Osteoblast (primary cell): ENCODE results near the gene AHDC1. TPM values are rescaled to one million over a fixed set of nuclear protein-coding genes. Genes with fewer than 3 reads are reported as not detected.
"Not testable (repeated sequence)": the region's sequence is repeated elsewhere in the genome, so short reads cannot be mapped to it uniquely, and the experiment has no call there.

Experiments
- DNase-seq: peaks from one replicate; pipeline ENCODE4 v3.0.0; 2011; ENCODE audit warnings: low spot score, mixed read lengths; ENCODE audit not compliant: insufficient read length; ENCODE audit errors: missing footprints
- H2AFZ ChIP-seq: 2 replicates; pipeline ENCODE4 v1.6.0; 2011; ENCODE audit warnings: mild to moderate bottlenecking, low read length
- H3K27ac ChIP-seq: 2 replicates; pipeline ENCODE4 v1.5.1; 2011; ENCODE audit warnings: mild to moderate bottlenecking, low read depth, low read length, moderate library complexity
- H3K27me3 ChIP-seq: 2 replicates; pipeline ENCODE4 v1.6.0; 2012; ENCODE audit warnings: mild to moderate bottlenecking, control low read depth, inconsistent platforms, low read length, moderate library complexity; ENCODE audit not compliant: insufficient read depth
- H3K36me3 ChIP-seq: 2 replicates; pipeline ENCODE4 v1.5.1; 2011; ENCODE audit warnings: mild to moderate bottlenecking, low read length, control low read depth, moderate library complexity; ENCODE audit not compliant: insufficient read depth
- H3K4me1 ChIP-seq: 2 replicates; pipeline ENCODE4 v1.5.1; 2011; ENCODE audit warnings: mild to moderate bottlenecking, low read length, control low read depth, moderate library complexity; ENCODE audit not compliant: insufficient read depth
- H3K4me2 ChIP-seq: 2 replicates; pipeline ENCODE4 v1.6.0; 2011; ENCODE audit warnings: mild to moderate bottlenecking, low read length; ENCODE audit not compliant: insufficient read depth
- H3K4me3 ChIP-seq: fragments of 200-600 bp; sonication (generic); 3 replicates; pipeline ENCODE4 v1.5.1; 2012; ENCODE audit warnings: mild to moderate bottlenecking, low read length, inconsistent platforms; ENCODE audit not compliant: insufficient read depth
- H3K79me2 ChIP-seq: 2 replicates; pipeline ENCODE4 v1.6.0; 2012; ENCODE audit warnings: mild to moderate bottlenecking, low read length, control low read depth, inconsistent platforms; ENCODE audit not compliant: insufficient read depth
- H3K9me3 ChIP-seq: 2 replicates; pipeline ENCODE4 v1.5.1; 2011; ENCODE audit warnings: low read depth, low read length, control low read depth
- H4K20me1 ChIP-seq: 2 replicates; pipeline ENCODE4 v1.6.0; 2012; ENCODE audit warnings: mild to moderate bottlenecking, low read length, control low read depth; ENCODE audit not compliant: insufficient read depth
- CTCF ChIP-seq: IDR thresholded peaks from 2 replicates; pipeline ENCODE4 v1.5.1; 2011; ENCODE audit warnings: mild to moderate bottlenecking, low read depth, low read length, moderate library complexity; ENCODE audit errors: extremely low read depth
- total RNA-seq: library from RNA; depleted of rRNA; stranded (reverse); fragments of >200 nt; gene quantifications from 2 replicates; pipeline ENCODE4 v1.2.3, GENCODE V29; 2012

The AHDC1 gene
- total RNA-seq, 1 donor: 11.2 TPM

GRCh38 chr1:27503844-27504587 is 99.9 kb downstream of the AHDC1 start:
- Histone ChIP-seq H3K4me2 (peak overlapping the region; percentile 58), H3K4me1 (peaks cover 18% of the 10 kb centered on the region), H3K27ac (peak overlapping the region; percentile 71), H3K9me3 (no peaks in the 10 kb centered on the region), H2AFZ (peak overlapping the region; percentile 85), H4K20me1 (no peaks in the 10 kb centered on the region), H3K36me3 (no peaks in the 10 kb centered on the region), H3K27me3 (no peaks in the 10 kb centered on the region), H3K79me2 (no peaks in the 10 kb centered on the region), H3K4me3 (peak overlapping the region; percentile 36)
- TF ChIP-seq CTCF: no peak
- DNase-seq: no peak

- no peak overlapping the region for H3K4me3 ChIP-seq
- no peak for TF ChIP-seq CTCF
- H3K27me3 ChIP-seq: no peaks in the 10 kb centered on the region
- H3K36me3 ChIP-seq: no peaks in the 10 kb centered on the region
- H3K4me2 ChIP-seq: no peak overlapping the region
- DNase-seq: peak; percentile 9
- no peaks in the 10 kb centered on the region for H3K79me2 ChIP-seq
- H2AFZ ChIP-seq: peak overlapping the region; percentile 41
- no peaks in the 10 kb centered on the region for H3K9me3 ChIP-seq
- H4K20me1 ChIP-seq: no peaks in the 10 kb centered on the region
- H3K27ac ChIP-seq: no peak overlapping the region
- peaks cover 18% of the 10 kb centered on the region for H3K4me1 ChIP-seq
Measured at GRCh38 chr1:27503033-27503432, 100.9 kb downstream of the AHDC1 start.

GRCh38 chr1:27501159-27501558 is 102.8 kb downstream of the AHDC1 start:
- peaks cover 25% of the 10 kb centered on the region for H3K4me1 ChIP-seq
- not testable (repeated sequence) for H3K36me3 ChIP-seq, H3K79me2 ChIP-seq, H3K4me3 ChIP-seq, H3K27me3 ChIP-seq, H4K20me1 ChIP-seq, H3K4me2 ChIP-seq, H3K27ac ChIP-seq, DNase-seq, H3K9me3 ChIP-seq, H2AFZ ChIP-seq

- no peak overlapping the region for H3K4me2 ChIP-seq
- TF ChIP-seq CTCF: no peak
- no peak overlapping the region for H2AFZ ChIP-seq
- no peak for DNase-seq
- H3K27ac ChIP-seq: no peak overlapping the region
- no peak overlapping the region for H3K4me3 ChIP-seq
- H4K20me1 ChIP-seq: no peaks in the 10 kb centered on the region
- H3K9me3 ChIP-seq: no peaks in the 10 kb centered on the region
- H3K36me3 ChIP-seq: no peaks in the 10 kb centered on the region
- peaks cover 13% of the 10 kb centered on the region for H3K4me1 ChIP-seq
- no peaks in the 10 kb centered on the region for H3K27me3 ChIP-seq
- H3K79me2 ChIP-seq: no peaks in the 10 kb centered on the region
Measured at GRCh38 chr1:27499142-27499541, 104.8 kb downstream of the AHDC1 start.
